Measurements from ENCODE around the gene XIRP2.

XIRP2 gene

GRCh38 chr2:167110345-167110744, 222.1 kb downstream of the XIRP2 start:
- H3K79me2 ChIP-seq (ENCODE audit: low read length) = no peaks in the 10 kb centered on the region
- TF ChIP-seq EZH2phosphoT487 (IDR thresholded peaks at IDR 0.05; ENCODE audit: low read depth) (no peak), CTCF (IDR thresholded peaks at IDR 0.05; ENCODE audit: low read depth, low read length) (no peak)
- H3K27ac ChIP-seq (ENCODE audit: low read length) = no peak overlapping the region

GRCh38 chr2:167114018-167114417, 225.7 kb downstream of the XIRP2 start:
- Histone ChIP-seq H3K4me3 (ENCODE audit: low read length) (no peak overlapping the region), H3K79me2 (ENCODE audit: low read length) (no peaks in the 10 kb centered on the region), H3K27ac (ENCODE audit: low read length) (no peak overlapping the region), H3K27me3 (ENCODE audit: low read depth, low read length) (no peaks in the 10 kb centered on the region), H3K9me3 (ENCODE audit: insufficient read depth, low read length) (no peaks in the 10 kb centered on the region), H3K9ac (ENCODE audit: low read length) (no peak overlapping the region), H3K4me1 (ENCODE audit: low read length) (no peaks in the 10 kb centered on the region), H3K4me2 (ENCODE audit: low read length) (no peak overlapping the region), H4K20me1 (ENCODE audit: insufficient read depth, low read length) (no peaks in the 10 kb centered on the region), H2AFZ (ENCODE audit: low read depth, low read length) (no peak overlapping the region), H3K36me3 (replicated peaks; ENCODE audit: low read depth, low read length) (no peaks in the 10 kb centered on the region)
- TF ChIP-seq EZH2phosphoT487 (IDR thresholded peaks at IDR 0.05; ENCODE audit: low read depth) (no peak), CTCF (IDR thresholded peaks at IDR 0.05; ENCODE audit: low read depth, low read length) (no peak)

More at GRCh38 chr2:167110345-167110744, 222.1 kb downstream of the XIRP2 start:
- no peaks in the 10 kb centered on the region for H3K36me3 ChIP-seq (replicated peaks; ENCODE audit: low read depth, low read length)
- no peak overlapping the region for H3K9ac ChIP-seq (ENCODE audit: low read length)
- no peaks in the 10 kb centered on the region for H3K27me3 ChIP-seq (ENCODE audit: low read depth, low read length)
- H3K4me2 ChIP-seq (ENCODE audit: low read length) = no peak overlapping the region
- H3K4me1 ChIP-seq (ENCODE audit: low read length) = no peaks in the 10 kb centered on the region
- no peak overlapping the region for H3K4me3 ChIP-seq (ENCODE audit: low read length)
- no peaks in the 10 kb centered on the region for H3K9me3 ChIP-seq (ENCODE audit: insufficient read depth, low read length)
- H2AFZ ChIP-seq (ENCODE audit: low read depth, low read length) = no peak overlapping the region
- H4K20me1 ChIP-seq (ENCODE audit: insufficient read depth, low read length) = no peaks in the 10 kb centered on the region

DNA sequence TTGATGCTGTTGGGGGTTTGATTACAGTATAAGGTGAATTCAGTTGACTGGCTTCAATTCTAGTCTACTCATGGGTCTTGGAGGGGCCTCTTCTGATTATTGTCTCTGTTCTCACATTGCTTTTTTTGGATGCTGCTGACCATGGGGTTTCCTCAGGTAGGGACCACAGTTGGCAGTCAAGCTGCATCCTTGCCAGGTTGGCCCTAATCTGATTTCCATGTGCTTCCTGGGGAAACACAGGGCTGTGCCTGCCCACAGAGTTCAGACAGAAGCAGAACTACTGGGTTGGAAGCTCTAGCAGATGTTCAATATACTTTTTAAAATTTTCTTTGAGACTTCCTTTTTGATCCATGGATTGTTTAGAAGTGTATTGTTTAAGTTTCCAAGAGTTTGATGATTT, 227.3 kb downstream of the XIRP2 start:
- Histone ChIP-seq H2AFZ (ENCODE audit: low read depth, low read length) (no peak overlapping the region), H3K27me3 (ENCODE audit: low read depth, low read length) (no peaks in the 10 kb centered on the region), H3K27ac (ENCODE audit: low read length) (no peak overlapping the region), H3K36me3 (replicated peaks; ENCODE audit: low read depth, low read length) (no peaks in the 10 kb centered on the region), H3K4me1 (ENCODE audit: low read length) (no peaks in the 10 kb centered on the region), H3K79me2 (ENCODE audit: low read length) (no peaks in the 10 kb centered on the region), H3K9ac (ENCODE audit: low read length) (no peak overlapping the region), H4K20me1 (ENCODE audit: insufficient read depth, low read length) (no peaks in the 10 kb centered on the region), H3K4me2 (ENCODE audit: low read length) (no peak overlapping the region), H3K9me3 (ENCODE audit: insufficient read depth, low read length) (no peaks in the 10 kb centered on the region), H3K4me3 (ENCODE audit: low read length) (no peak overlapping the region)
- TF ChIP-seq CTCF (IDR thresholded peaks at IDR 0.05; ENCODE audit: low read depth, low read length) (no peak), EZH2phosphoT487 (IDR thresholded peaks at IDR 0.05; ENCODE audit: low read depth) (no peak)

DNA sequence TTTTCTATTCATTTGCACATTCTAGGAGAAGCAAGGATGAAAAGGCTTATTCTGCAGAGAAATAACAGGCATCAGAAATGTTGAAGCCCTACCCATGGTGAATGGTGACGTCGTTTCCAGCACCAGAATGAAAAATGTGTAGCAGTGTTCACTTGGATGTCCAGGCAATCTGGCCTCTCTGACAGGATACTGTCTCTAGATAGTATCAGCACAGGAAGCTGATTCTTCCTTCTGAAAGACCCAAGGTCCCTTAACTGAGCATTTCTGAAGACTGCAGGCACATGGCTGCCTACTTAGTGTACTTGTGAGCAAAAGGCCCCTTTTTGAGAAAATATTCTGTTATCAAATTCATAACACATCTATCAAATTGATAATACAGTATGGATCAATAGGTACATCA, 234.1 kb downstream of the XIRP2 start:
- no peak overlapping the region for H3K4me3 ChIP-seq (ENCODE audit: low read length)
- no peak for TF ChIP-seq EZH2phosphoT487 (IDR thresholded peaks at IDR 0.05; ENCODE audit: low read depth)
- no peak for TF ChIP-seq CTCF (IDR thresholded peaks at IDR 0.05; ENCODE audit: low read depth, low read length)
- no peak overlapping the region for H3K4me2 ChIP-seq (ENCODE audit: low read length)
- H2AFZ ChIP-seq (ENCODE audit: low read depth, low read length) = no peak overlapping the region
- H3K36me3 ChIP-seq (replicated peaks; ENCODE audit: low read depth, low read length) = no peaks in the 10 kb centered on the region
- no peak overlapping the region for H3K27ac ChIP-seq (ENCODE audit: low read length)
- H4K20me1 ChIP-seq (ENCODE audit: insufficient read depth, low read length) = no peaks in the 10 kb centered on the region
- H3K27me3 ChIP-seq (ENCODE audit: low read depth, low read length) = no peaks in the 10 kb centered on the region
- H3K4me1 ChIP-seq (ENCODE audit: low read length) = no peaks in the 10 kb centered on the region
- H3K9ac ChIP-seq (ENCODE audit: low read length) = no peak overlapping the region
- no peaks in the 10 kb centered on the region for H3K79me2 ChIP-seq (ENCODE audit: low read length)
- H3K9me3 ChIP-seq (ENCODE audit: insufficient read depth, low read length) = no peaks in the 10 kb centered on the region
